OCI-M1 (cell line): ENCODE data around the gene MAN1B1.

ENCODE experiments used
- DNase-seq: peaks from one replicate; lab custom pipeline; 2025; lab: John Stamatoyannopoulos, UW

The MAN1B1 gene

GRCh38 chr9:137128158-137128861 is 41.5 kb downstream of the MAN1B1 start:
- DNase-seq, result peak; percentile 52

- peak; percentile 43 for DNase-seq
Measured at GRCh38 chr9:137128862-137129455, 42.2 kb downstream of the MAN1B1 start.

DNA sequence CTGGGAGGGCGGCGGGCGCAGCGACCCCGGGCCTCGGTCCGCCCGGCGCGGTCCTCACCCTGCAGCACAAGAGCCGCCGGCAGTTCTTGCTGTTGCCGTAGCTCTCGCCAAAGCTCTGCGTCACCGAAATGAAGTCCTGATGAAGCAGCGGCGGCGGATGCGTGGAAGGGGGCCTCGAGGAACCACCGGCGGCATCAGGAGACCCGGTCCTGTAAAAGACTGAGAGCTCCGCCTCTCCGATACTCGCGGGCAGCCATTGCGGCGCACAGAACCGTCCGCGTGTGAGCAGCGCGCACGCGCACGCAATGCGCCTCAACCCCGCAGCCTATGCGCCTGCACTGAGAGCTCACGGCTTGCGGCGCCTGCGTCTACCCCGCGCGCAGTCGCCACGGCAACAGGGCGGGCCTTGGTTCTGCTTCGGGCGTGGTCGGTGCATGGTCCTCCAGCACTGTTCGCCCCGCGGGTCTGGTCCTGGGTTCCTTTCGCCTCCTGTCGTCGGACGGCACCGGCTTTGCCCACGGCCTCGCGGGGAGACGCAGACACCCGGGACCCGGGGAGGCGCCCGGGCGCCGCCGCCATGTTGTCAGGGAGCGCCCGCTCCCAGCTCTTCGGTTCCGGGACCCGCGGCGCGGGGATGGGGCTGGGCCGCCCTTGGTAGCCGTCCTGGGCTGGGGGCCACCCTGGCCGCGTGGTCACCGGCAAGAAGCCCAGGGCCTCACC is 42.8 kb downstream of the MAN1B1 start:
- peak; percentile 92 for DNase-seq

DNA sequence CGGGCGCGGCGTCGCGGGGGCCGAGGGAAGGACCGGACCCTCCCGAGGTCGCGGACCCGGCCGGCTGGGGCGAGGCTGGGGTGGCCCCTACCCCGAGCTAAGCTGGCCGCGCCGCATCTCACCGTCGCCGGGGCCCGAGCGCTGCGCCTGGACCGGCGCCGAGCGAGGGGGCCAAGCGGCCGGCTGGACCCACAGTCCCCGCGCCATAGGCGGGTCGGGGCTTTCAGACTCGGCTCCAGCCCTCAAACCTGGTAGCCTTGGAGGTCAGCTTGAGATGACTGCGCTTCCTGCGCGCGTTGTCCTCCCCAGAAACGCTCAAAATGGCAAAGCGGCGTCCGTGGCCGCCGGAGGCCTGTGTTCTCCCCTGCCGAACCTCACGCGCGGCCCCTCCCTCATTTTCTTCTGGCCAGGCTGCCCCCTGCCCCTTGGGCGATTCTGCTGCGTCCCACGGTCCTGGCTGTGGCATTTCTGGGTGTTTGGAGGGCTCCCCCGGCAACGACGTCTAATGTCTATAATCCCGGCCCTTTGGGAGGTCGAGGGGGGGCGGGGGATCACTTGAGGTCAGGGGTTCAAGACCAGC is 43.5 kb downstream of the MAN1B1 start:
- no peak for DNase-seq

GRCh38 chr9:137134191-137134590 is 47.4 kb downstream of the MAN1B1 start:
- no peak for DNase-seq

- peak; percentile 24 for DNase-seq
Measured at GRCh38 chr9:137135154-137135553, 48.4 kb downstream of the MAN1B1 start.

DNA sequence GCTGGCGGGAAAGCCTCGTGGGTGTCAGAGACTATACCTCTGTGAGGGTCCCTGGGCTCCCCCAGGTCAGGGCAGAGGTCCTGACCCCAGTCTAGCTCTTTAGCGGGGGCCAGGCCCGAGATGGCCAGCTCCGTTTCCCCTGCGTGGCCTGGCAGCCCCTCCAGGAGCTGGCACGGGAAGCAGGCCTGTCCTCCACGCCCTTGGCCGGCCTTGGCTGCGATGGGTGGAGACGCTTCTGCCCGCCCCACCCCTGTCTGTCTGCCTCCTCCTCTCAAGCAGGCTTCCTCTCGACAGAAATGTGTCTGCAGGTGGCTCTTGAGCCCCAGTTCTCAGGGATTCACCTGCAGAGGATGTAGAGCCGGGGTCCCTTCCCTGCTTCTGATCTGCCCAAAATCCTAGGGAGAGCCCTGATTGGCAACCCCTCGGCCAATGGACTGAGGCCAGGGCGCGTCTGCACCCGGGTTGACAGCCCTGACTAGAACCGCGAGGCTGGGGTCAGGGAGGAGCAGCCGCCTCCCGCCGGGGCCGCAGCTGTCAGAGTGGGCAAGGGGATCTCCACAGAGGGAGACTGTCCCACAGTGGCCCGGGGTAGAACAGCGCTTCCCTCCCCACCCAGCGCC is 49.6 kb downstream of the MAN1B1 start:
- DNase-seq, result no peak

- DNase-seq, result no peak
Measured at GRCh38 chr9:137136881-137137607, 50.3 kb downstream of the MAN1B1 start.

DNA sequence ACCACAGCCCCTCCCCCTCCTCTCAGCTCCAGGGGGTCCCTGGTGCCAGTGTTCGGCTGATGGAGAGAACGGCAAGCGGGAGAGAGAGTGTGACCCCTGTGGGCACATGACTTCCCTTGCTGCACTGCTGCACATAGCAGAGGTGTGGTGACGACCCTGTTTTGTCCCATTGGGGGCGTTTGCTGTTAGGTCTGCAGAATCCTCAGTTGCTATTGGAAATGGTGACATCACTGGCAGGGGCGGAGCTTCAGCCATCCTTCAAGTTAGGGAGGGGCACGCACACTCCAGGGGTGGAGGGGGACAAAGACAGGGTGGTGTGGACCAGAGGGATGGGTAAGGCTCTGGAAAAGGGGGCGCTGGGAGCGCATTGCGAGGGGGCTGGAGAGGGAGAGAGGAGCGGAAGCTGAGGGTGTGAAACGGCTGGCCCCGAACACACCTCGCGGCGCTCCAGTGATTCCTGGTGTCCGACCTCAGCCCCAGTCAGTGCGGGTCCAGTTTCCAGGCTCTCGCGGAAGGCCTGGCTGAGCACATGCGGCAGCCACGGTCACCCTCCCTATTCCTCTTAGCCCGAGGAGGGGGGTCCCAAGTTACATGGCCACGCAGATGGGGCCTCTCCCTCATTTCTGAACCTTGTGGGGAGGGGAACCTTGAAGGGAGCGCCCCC is 51.4 kb downstream of the MAN1B1 start:
- DNase-seq, result no peak

DNA sequence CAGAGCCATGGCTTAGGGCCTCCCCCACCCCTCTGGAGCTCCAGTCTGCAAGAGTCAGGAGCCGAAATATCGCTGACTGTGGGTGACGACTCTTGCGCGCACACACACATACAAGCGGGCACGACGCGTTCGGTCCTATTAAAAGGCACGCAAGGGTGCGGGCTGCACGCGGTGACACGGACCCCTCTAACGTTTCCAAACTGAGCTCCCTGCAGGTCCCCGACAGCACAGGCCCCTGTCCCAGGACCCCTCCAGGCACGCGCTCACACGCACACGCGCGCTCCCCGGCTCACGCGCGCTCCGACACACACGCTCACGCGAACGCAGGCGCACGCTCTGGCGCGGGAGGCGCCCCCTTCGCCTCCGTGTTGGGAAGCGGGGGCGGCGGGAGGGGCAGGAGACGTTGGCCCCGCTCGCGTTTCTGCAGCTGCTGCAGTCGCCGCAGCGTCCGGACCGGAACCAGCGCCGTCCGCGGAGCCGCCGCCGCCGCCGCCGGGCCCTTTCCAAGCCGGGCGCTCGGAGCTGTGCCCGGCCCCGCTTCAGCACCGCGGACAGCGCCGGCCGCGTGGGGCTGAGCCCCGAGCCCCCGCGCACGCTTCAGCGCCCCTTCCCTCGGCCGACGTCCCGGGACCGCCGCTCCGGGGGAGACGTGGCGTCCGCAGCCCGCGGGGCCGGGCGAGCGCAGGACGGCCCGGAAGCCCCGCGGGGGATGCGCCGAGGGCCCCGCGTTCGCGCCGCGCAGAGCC is 52.1 kb downstream of the MAN1B1 start, which contains the start of gene GRIN1:
Gene GRIN1, plus strand, starts transcription at position 433 of the 746 bp plus-strand sequence. CDS start 333 bp downstream, outside the sequence.
- DNase-seq, result no peak

GRCh38 chr9:137139468-137140150 is 52.8 kb downstream of the MAN1B1 start:
- DNase-seq, result no peak

- DNase-seq, result no peak
Measured at GRCh38 chr9:137140151-137141012, 53.6 kb downstream of the MAN1B1 start.

- DNase-seq, result no peak
Measured at GRCh38 chr9:137141050-137141810, 54.4 kb downstream of the MAN1B1 start.

DNA sequence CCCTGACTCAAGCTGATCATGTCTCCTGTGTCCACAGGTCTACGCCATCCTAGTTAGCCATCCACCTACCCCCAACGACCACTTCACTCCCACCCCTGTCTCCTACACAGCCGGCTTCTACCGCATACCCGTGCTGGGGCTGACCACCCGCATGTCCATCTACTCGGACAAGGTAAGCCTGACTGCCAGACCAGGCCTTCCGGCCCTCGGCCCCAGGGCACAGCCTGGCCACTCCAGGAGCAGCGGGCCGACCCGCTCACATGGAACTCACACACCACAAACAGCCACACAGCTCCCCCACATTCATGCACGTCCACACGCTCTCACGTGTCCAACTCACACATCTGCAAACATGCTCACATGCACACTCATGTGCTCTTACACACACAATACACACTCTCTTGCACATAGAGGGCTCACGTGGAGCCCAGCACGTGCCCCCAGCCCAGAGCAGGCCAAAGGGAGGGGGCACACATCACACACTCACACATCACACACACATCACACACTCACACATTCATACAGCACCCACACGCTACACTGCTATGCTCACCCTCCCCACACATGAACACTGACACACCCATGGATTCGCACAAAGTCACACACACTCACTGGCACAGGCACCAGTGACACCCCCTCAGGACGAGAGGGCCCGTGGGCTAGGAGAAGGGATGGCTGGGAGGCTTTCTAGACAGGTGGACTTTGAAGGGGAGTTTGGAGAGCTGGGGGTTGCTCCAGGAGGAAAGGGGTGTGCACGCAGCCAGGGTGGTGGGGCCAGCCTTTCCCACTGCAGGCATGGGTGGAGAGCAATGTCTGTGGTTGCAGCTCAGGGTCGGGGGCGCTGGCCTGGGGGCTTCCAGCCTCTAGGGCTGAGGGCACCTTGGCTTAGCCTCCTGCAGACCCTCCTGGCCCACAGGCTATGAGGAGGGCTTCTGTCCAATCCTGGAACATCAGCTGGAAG is 55.5 kb downstream of the MAN1B1 start:
- DNase-seq, result no peak

- no peak for DNase-seq
Measured at GRCh38 chr9:137143459-137143858, 56.7 kb downstream of the MAN1B1 start.

DNA sequence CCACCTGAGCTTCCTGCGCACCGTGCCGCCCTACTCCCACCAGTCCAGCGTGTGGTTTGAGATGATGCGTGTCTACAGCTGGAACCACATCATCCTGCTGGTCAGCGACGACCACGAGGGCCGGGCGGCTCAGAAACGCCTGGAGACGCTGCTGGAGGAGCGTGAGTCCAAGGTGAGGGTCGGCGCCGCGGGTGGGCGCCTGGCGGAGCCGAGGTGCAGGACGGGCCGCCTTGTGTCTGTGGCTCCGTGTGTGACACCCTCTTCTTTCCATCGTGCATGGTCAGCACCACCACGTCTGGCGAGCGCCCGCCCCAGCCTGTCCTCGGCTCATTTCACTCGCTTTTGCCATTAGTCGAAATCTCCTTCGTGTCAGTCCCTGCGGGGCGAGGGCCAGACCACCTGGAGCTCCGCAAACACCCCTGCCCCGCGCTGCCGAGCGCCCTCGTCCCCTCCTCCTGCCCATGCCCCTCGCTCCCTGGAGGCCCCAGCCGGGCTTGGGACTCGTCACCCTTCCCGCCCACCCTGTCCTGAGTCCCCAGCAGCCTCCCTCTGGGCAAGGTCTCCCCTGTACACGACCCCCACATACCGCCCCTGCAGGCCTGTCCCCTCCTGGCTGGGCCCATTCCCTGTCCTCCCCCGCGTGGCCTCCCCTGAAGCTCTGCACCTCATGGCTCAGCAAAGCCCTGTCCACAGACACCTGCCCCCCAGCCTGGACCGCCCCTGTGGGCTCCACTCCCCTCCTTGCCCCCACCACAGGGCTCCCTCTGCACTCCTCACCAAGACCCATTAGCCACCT is 59.1 kb downstream of the MAN1B1 start:
- no peak for DNase-seq
